DLD1 (cell line): Measurements from ENCODE around the gene CHST13.

Source experiments
- in situ Hi-C: cut with HindIII; loops from 2 replicates; pipeline ENCODE4 v1.10.0; 2017; ENCODE audit warnings: low sequenced_read_pairs

CHST13 gene

GRCh38 chr3:126508564-126508964 is 15.4 kb upstream of the CHST13 start:
- in situ Hi-C loops = no loop called here

DNA sequence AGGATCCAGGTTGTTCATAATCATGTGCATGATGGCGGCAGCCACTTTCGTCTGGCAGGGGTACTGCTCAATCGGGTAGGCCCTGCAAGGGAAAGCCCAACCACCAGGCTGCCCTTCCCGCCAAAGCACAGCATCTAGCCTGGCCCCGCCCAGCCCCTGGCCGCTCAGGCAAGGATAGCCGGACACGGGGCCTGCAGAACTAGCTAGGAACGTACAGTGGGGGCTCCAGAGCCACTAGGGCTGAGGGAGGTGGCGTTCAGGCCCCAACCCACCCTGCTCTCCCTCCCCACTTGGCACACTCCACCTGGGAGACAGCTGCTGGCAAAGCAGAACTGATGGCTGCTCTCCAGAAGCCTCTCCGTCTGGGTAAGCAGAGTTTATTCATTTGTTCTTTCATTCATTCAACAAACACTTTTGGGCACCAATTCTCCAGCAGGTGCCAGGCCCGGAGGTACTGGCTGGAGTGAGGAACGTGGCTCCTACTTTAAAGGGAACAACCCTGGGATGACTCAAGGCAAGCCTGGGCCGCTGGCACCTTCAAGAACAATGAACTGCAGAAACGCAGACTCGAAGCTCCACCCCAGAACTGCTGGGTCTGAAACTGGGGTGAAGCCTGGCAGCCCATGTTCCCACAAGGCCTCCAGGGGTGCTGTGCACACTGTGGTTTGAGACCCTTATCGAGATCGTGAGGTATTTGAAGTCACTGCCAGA is 14.2 kb upstream of the CHST13 start:
- in situ Hi-C loops = no loop called here

DNA sequence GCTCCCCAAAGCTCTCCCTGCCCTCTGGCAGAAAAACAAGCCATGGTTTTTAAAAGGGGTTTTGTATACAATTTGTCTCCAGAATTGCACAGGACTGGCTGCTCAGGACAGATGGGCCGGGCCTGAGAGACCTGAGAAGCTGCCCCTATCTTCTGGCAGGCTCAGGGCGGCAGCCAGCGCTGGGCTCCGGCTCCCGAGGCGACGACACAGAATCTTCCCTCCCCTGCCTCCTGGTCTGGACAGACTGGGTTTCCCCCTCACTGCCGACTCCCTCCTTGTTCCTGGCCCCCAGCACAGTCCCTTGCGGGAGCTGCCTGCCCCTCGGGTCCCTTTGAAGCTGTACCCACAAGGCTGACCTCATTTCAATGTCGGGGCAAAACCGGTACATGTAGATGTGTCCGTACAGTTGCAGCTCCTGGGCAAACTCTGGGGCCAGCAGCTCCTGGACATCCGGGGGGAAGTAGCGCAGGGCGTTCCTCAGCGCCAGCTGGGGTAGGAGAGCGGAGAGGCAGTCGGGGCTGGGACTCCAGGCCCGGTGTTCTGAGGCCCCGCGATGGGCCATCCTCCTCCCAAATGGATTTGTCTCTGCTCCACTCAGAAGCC is 13.5 kb upstream of the CHST13 start:
- in situ Hi-C loops = no loop called here

DNA sequence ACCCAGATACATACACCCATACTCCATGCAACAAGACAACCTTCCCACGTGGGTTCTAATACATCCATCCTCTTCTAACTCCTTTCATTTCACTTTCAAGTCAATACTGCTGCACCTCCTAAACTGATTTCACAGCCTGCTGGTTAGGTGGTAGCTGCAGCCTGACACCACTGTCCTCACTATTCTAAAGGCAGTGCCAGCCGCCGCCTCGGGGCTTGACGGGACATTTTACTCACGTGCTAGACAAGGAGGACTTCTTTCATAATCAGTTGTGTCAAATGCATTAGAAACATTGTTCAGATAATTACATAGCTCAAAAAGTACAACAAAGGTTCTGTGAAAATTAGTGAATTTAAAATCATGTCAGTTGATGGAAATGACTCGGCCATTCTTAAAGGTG is 12.7 kb upstream of the CHST13 start:
- in situ Hi-C loops = no loop called here

- in situ Hi-C loops = no loop called here
Measured at GRCh38 chr3:126512026-126512425, 11.9 kb upstream of the CHST13 start.

DNA sequence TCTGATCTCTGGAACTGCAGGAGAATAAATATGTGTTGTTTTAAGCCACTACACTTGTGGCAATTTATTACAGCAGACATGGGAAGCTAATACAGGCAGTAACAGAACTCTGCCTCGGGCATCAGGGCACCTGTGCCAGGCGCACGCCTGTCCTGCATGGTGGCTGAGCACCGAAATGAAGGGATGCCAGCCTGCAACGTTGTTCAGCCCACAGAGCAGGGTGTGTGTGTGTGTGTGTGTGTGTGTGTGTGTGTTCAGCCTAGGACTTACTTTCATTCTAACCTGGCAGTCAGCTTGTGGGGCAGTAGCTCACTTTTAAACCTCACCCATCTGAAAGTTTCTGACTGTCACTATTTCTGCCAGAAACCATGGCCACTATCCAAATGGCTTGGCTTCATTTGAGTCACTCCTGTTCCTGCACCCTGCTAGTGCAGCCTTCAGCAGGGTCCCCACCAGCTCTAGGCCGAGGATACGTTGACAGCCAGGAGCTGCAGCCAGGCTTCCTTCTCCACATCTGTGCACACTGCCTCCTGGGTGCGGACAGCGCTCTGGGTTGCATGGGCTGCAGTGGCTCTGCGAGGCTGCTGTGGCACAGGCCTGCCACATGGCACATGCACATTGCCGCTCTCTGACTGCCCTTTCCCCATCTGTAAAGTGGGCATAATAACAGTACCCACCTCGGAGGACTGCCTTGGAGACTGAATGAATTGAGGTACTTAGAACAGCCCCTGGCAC is 10.9 kb upstream of the CHST13 start:
- in situ Hi-C loops = no loop called here

- in situ Hi-C loops = no loop called here
Measured at GRCh38 chr3:126514161-126514560, 9.8 kb upstream of the CHST13 start.

DNA sequence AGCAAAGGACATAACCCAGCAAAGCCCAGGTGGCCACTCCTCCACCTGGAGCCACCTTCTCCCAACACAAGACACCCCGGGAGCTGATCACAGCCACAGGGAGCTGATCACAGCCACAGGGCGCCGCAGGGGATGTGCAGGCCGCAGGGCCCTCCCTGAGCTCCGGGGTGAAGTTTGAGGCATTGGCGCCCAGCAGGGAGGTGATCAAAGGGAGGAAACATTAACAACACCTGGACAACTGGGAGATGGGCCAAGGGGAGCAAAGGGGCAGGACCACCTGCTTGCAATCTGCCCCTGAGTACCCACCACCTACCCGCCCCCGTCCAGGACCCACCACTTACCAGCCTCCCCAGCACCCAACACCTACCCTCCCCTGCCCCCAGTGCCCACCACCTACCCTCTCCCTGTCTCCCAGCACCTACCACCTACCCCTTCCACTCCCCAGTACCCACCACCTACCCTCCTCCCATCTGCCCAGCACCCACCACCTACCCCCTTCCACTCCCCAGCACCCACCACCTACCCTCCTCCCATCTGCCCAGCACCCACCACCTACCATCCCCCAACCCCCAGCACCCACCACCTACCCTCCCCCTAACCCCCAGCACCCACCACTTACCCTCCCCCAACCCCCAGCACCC is 8.8 kb upstream of the CHST13 start:
- in situ Hi-C loops = no loop called here

DNA sequence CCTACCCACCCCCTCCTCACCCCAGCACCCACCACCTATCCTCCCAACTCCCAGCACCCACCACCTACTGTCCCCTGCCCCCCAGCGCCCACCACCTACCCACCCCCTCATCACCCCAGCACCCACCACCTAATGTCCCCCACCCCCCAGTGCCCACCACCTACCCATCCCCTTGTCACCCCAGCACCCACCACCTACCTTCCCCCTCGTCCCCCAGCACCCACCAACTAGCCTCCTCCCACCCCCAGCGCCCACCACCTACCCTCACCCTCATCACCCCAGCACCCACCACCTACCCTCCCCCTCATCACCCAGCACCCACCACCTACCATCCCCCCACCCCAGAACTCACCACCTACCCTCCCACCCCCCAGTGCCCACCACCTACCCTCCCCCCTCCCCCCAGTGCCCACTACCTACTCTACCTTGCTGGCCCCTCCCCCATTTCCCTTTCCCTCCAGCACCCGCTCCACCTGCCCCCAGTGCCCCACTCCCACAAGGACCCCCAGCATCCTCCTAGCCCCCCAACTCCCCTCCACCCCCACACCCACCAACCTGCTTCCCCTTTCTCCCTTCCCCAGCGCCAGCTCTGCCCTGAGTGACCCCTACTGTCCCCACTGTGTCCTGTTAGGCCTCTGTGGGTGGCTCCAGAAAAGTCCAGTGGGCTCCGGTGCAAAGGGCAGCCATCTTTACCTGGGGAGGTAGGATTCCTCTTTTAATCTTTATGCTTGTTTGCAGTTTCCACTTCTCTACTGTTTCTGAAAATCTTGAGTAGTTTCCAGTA is 7.6 kb upstream of the CHST13 start:
- in situ Hi-C loops = no loop called here

GRCh38 chr3:126516936-126517290 is 7.0 kb upstream of the CHST13 start:
- in situ Hi-C loops = no loop called here

- in situ Hi-C loops = no loop called here
Measured at GRCh38 chr3:126517291-126517951, 6.5 kb upstream of the CHST13 start, which contains the start of gene UROC1. Gene UROC1 (minus strand): TSS chr3:126517773. CDS start chr3:126517719, 54 bp downstream.

DNA sequence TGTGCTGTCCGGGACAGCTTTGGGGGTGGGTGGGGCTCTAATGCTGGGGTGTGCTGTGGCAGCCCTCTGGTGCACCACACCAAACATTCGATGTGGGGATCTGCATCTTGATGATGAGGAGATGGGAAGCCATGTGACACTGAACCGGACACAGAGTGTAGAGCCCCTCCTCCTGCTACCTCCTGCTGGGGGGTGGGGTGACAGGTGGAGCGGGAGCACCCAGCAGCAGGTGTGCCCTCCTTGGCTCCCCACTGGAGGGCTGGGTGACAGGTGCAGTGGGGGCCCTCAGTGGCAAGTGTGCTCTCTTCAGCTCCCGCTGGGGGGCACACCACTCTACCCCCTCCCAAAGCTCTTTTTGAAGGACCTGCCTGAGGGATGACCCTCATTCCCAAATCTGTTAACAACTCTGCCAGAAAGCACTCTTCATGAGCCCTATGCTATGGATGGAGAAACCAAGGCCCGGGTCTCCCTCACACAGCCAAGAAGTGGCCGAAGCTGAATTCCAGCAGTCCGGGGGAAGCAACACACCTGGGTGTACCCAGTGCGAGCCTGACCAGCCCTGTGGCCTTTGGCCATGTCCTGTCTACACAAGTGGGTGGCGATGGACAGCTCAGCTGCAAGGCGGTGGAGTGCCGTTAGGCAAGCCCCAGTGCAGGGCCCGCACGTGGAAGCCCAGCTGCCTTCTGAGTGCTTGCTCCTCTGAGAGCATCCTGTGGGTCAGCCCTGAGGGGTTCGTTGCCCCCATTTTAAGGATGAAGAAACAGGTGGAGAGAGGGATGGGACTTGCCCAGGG is 5.8 kb upstream of the CHST13 start:
- in situ Hi-C loops = no loop called here

DNA sequence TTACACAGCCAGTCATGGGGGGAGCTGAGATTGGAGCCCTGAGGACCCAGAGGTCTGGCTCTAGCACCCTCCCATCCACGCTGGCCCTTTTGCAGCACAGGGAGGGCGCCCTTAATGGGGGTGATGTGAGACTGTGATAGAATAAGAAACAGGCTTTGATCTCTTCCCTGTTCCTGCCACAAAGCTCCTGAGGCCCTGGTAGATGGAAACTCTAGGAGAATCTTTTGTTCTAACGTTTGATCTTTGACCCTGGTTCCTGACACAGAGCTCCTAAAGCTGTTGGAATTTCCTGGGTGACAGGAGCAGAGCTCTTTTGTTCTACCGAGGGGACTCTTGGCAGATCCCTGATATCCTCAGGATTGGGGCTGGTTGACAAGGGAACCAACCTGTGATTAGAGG is 5.2 kb upstream of the CHST13 start:
- in situ Hi-C loops = no loop called here

DNA sequence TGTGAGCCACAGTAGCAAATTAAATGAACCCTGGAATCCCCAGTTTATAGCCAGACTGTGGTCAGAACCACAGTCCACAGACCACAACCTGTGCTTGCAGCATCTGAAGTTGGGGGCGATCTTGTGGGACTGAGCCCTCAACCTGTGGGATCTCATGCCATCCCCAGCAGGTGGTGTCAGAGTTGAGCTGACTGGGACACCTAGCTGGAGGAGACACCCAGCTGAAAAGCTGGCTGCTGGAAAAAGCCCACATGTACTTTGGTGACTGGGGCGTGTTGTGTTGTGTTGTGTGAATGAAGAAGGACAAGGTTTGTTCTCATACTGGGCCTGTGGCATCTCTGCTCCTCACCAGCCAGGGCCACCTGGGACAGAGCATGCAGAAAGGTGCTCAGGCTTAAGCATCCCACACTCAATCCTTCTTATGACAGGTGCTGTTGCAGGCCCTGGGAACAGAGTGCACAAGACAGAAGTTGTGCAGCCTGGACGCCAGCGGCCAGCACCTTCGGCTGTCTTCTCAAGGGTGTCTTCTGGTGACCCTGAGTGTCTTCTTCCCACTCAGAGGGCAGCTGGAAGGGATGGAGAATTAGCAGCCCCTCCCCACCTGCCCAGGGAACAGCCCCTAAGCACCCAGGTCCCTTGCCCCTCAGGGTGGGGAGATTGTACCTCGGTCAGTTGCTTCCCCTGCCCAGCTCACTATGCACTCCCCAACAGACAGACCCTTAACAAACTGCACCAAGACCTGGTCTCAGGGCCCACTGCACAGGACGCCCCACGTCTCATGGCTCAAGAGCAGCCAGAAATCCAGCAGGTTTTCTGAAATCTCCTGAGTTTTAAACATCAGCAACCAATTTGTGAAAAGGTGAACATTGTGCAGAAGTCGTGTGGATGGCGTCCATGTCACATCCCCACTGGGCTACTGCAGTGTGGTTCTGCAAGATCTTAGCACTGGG is 4.2 kb upstream of the CHST13 start:
- in situ Hi-C loops = no loop called here

DNA sequence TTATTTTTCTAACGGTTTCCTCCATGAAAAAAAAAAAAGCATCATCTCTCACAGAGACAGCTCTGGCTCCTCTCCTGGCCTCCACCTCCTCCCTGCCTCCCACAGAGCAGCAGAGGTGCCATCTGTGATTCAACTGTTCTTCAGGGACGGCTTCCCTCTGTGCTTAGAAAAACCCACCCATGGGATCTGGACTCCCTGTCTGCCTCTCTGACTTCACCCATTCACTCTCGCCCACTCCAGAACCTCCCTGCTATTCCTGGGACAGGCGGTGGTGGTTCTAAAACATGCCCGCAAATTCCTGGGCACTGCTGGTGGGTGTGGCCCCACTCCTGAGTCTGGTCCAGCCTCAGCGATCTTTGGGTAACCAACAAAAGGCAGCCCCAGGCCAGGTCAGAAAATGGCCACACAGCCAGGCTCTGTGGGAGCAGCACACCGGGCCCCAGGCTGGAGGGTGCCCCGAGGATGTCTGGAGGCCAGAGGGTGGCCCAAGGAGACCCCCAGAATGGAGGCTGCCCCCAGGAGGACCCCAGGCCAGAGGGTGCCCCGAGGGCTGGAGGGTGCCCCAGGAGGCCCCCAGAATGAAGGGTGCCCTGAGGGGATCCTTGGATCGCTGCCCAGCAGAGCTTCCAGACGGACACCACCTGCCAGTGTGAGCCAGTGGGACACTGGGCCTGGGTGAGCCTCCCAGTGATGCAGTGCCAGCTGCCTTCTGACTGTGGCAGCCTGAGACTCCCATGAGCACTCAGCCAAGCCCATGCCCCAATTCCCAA is 2.6 kb upstream of the CHST13 start:
- in situ Hi-C loops = no loop called here

DNA sequence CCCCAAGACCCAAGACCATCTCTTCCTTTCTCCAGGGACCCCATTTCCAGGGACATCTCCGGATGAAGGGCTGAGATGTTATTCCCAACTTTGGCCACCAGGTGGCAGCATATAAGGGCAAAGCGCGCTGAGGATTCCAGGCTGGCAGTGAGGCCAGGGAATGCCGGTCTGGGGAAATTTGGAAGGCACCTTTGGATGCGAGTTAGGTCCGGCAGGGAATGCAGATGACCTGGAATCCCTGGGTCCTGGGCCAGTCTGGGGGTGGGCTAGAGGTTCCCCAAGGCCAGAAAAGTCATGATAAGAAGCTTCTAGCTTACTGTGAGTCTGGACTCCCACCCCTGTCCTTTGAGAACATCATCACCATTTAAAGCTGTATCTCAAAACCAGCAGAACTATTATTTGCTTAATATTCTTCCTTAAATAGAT is 1.6 kb upstream of the CHST13 start:
- in situ Hi-C loops = no loop called here

- in situ Hi-C loops = no loop called here
Measured at GRCh38 chr3:126524429-126524988, 554 bp downstream of the CHST13 start.
